Ectodermal cell (in vitro differentiated cells): Measurements from ENCODE around the gene LRMDA.
"Not testable (repeated sequence)": the region's sequence is repeated elsewhere in the genome, so short reads cannot be mapped to it uniquely, and the experiment has no call there.

Experiments used
- H3K27ac ChIP-seq: 2 replicates; pipeline ENCODE4 v1.7.0; 2013; ENCODE audit warnings: mild to moderate bottlenecking, low read depth, low read length; ENCODE audit not compliant: insufficient read depth, poor library complexity, severe bottlenecking
- H3K27me3 ChIP-seq: 2 replicates; pipeline ENCODE4 v1.7.0; 2013; ENCODE audit warnings: mild to moderate bottlenecking, low read length; ENCODE audit not compliant: insufficient read depth, control insufficient read depth, poor library complexity, severe bottlenecking
- H3K36me3 ChIP-seq: one replicate; pipeline ENCODE4 v1.7.0; 2013; ENCODE audit warnings: low read length; ENCODE audit not compliant: control insufficient read depth, insufficient read depth
- H3K4me1 ChIP-seq: one replicate; pipeline ENCODE4 v1.7.0; 2013; ENCODE audit warnings: low read length; ENCODE audit not compliant: control insufficient read depth, insufficient read depth
- H3K4me3 ChIP-seq: 2 replicates; pipeline ENCODE4 v1.7.0; 2013; ENCODE audit warnings: low read depth, low read length, control low read depth; ENCODE audit not compliant: insufficient read depth
- H3K9me3 ChIP-seq: 2 replicates; pipeline ENCODE4 v1.7.0; 2013; ENCODE audit warnings: mild to moderate bottlenecking, low read length, moderate library complexity; ENCODE audit not compliant: control insufficient read depth
- WGBS, 2 experiments: methylation state at CpG; one replicate each; pipeline ENCODE4 v1.1.7; 2013; ENCODE audit warnings: missing lambda C conversion rate in 2 of 2; 5-methylcytosine and 5-hydroxymethylcytosine counted together

LRMDA gene

GRCh38 chr10:75742355-75742754 lies 310.9 kb downstream of the LRMDA start:
- H3K4me3 ChIP-seq: no peak overlapping the region
- 93 to 100% methylated on average over 1 of the region's 1 CpG for WGBS, 2 experiments
- no peaks in the 10 kb centered on the region for H3K36me3 ChIP-seq
- no peaks in the 10 kb centered on the region for H3K9me3 ChIP-seq
- H3K27ac ChIP-seq: no peak overlapping the region
- no peaks in the 10 kb centered on the region for H3K27me3 ChIP-seq
- H3K4me1 ChIP-seq: no peaks in the 10 kb centered on the region

DNA sequence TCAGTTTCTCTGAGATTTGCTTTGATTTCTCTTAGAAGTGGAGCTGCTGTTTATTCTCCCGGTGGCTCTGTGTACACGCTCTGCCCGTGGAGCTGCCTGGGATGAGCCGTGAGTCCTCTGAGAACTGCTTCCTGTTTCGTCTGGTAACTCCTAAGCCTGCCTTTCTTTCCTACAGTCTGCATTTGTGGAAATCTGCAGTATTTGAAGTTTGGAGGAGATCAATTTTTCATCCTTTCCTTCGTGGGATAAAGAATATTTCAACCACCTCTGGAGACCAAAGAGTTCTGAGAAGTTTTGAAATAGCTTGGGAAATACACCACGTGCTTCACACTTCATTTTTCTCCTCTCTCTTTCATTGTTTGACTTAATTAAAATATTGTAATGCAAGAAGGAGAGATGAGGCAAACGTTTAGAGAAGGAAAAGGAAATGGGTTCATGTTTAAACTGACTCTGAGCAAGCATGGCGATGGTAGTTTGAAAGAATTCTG lies 311.9 kb downstream of the LRMDA start:
- no peaks in the 10 kb centered on the region for H3K9me3 ChIP-seq
- WGBS, 2 experiments: 81 to 83% methylated on average over 7 to 8 of the region's 9 CpGs
- no peak overlapping the region for H3K27ac ChIP-seq
- H3K27me3 ChIP-seq: no peaks in the 10 kb centered on the region
- no peak overlapping the region for H3K4me3 ChIP-seq
- H3K36me3 ChIP-seq: no peaks in the 10 kb centered on the region
- no peaks in the 10 kb centered on the region for H3K4me1 ChIP-seq

- no peak overlapping the region for H3K27ac ChIP-seq
- no peak overlapping the region for H3K4me3 ChIP-seq
- no peaks in the 10 kb centered on the region for H3K27me3 ChIP-seq
- no peaks in the 10 kb centered on the region for H3K9me3 ChIP-seq
- H3K4me1 ChIP-seq: no peaks in the 10 kb centered on the region
- H3K36me3 ChIP-seq: no peaks in the 10 kb centered on the region
These were observed 312.8 kb downstream of the LRMDA start for GRCh38 chr10:75744261-75744660.

DNA sequence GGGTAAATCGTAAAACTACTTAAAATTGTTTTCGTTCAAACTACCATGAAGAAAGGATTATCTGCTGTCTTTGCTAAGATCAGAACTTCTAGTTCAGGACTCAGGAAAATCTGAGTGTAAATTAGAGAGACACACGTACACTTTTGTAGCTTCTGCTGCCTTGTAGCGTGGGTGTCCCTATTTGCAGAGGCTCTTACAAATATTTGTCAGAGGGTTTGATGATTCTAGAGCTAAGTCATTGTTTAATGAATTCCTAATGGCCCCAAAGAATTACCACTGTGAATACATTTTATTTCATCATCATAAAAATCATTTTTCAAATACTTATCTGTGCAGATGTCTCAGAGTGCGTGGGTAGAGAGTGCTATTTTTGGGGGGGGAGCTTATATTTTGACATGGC lies 314.9 kb downstream of the LRMDA start:
- no peaks in the 10 kb centered on the region for H3K4me1 ChIP-seq
- WGBS, 2 experiments: 90 to 95% methylated on average over 5 of the region's 5 CpGs
- no peaks in the 10 kb centered on the region for H3K36me3 ChIP-seq
- no peak overlapping the region for H3K27ac ChIP-seq
- H3K4me3 ChIP-seq: no peak overlapping the region
- no peaks in the 10 kb centered on the region for H3K27me3 ChIP-seq
- H3K9me3 ChIP-seq: no peaks in the 10 kb centered on the region

GRCh38 chr10:75750093-75750875 lies 318.9 kb downstream of the LRMDA start:
- H3K9me3 ChIP-seq, H3K4me1 ChIP-seq, H3K4me3 ChIP-seq, H3K36me3 ChIP-seq, H3K27me3 ChIP-seq, H3K27ac ChIP-seq: not testable (repeated sequence)
- WGBS, 2 experiments: 96 to 98% methylated on average over 50 of the region's 50 CpGs

- no peaks in the 10 kb centered on the region for H3K4me1 ChIP-seq
- no peaks in the 10 kb centered on the region for H3K36me3 ChIP-seq
- no peaks in the 10 kb centered on the region for H3K27me3 ChIP-seq
- 93 to 97% methylated on average over 4 to 6 of the region's 6 CpGs for WGBS, 2 experiments
- no peak overlapping the region for H3K4me3 ChIP-seq
- H3K27ac ChIP-seq: no peak overlapping the region
- H3K9me3 ChIP-seq: no peaks in the 10 kb centered on the region
These were observed 319.8 kb downstream of the LRMDA start for GRCh38 chr10:75751232-75751631.

DNA sequence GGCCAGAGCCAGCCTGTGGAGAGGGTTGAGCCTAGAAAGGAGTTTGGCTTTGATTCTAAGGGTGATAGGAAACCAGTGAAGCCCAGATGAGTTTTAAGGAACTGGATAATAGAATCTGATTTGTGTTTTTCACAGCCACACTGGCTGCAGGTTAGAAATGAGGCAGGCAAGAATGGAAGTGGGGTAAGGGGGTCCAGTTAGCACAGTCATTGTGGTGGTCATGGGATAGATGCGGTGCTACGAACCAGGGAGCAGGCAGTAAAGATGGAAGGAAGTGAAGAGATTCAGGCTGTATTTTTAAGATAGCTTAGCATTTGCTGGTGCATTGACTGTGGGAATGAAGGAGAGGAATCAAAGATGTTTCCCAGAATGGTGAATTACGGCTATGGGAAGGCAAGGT lies 322.2 kb downstream of the LRMDA start:
- Histone ChIP-seq H3K4me1 (no peaks in the 10 kb centered on the region), H3K9me3 (no peaks in the 10 kb centered on the region), H3K4me3 (no peak overlapping the region), H3K36me3 (no peaks in the 10 kb centered on the region), H3K27ac (no peak overlapping the region), H3K27me3 (no peaks in the 10 kb centered on the region)
- 93 to 96% methylated on average over 3 of the region's 3 CpGs for WGBS, 2 experiments

DNA sequence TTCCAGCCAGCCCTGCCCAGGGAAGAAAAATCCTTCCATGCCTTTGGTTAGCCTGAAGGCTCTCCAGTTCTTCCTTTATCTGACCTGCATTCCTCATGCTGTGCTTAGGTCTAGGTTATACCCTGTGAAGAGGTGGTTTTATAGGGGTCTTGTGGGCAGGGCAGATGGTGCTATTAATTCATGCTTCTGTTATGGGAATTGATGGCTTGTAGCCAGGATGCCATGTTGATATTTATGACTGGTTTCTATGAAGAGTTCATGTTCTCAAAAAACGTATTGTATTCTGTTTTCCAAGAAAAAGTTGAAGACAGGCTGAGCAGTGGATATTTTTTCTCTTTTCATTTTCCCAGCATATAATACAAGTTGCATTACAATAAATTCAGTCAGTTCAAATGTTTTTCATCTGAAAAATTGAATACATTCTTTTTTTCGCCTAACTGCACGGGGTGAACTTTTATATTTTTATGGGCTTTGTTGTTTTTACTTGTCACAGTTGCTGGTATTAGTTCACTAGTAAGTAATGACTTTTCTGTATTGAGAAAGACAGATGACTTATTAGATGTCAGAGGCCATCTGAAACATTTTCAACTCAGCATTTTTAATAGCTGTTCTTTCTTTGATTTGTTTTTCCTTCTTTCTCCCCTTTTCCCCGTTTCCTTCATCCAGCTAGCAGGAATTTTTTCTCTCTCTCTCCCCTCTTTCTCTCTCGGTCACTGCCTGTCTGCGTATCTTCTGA lies 322.8 kb downstream of the LRMDA start:
- H3K9me3 ChIP-seq: no peaks in the 10 kb centered on the region
- 88 to 89% methylated on average over 6 of the region's 6 CpGs for WGBS, 2 experiments
- H3K4me1 ChIP-seq: no peaks in the 10 kb centered on the region
- H3K4me3 ChIP-seq: no peak overlapping the region
- no peak overlapping the region for H3K27ac ChIP-seq
- no peaks in the 10 kb centered on the region for H3K27me3 ChIP-seq
- no peaks in the 10 kb centered on the region for H3K36me3 ChIP-seq

DNA sequence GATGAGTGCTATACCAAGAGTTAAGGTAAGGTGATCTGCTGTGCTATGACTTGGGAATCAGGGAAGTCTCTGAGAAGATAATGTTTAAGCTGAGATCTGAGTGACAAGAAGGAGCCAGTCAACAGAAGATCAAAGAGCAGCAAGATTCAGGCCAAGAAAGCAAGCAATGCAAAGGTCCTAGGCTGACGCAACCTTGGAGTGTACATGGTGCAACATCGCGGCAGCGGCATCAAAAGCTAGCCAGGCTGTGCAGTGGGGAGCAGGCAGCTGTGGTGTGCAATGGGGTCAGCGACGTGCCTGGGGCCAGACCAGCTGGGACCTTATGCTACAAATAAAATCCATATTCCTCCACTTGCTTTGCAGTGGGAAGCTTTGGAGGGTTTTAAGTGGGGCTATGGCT lies 324.1 kb downstream of the LRMDA start:
- no peaks in the 10 kb centered on the region for H3K36me3 ChIP-seq
- no peak overlapping the region for H3K4me3 ChIP-seq
- H3K27me3 ChIP-seq: no peaks in the 10 kb centered on the region
- 92 to 97% methylated on average over 6 of the region's 6 CpGs for WGBS, 2 experiments
- no peak overlapping the region for H3K27ac ChIP-seq
- no peaks in the 10 kb centered on the region for H3K4me1 ChIP-seq
- H3K9me3 ChIP-seq: no peaks in the 10 kb centered on the region

- H3K9me3 ChIP-seq: no peaks in the 10 kb centered on the region
- H3K27me3 ChIP-seq: no peaks in the 10 kb centered on the region
- H3K36me3 ChIP-seq: no peaks in the 10 kb centered on the region
- H3K4me3 ChIP-seq: no peak overlapping the region
- WGBS, 2 experiments: 92 to 95% methylated on average over 1 to 2 of the region's 2 CpGs
- peaks cover 22% of the 10 kb centered on the region for H3K4me1 ChIP-seq
- H3K27ac ChIP-seq: no peak overlapping the region
These were observed 329.9 kb downstream of the LRMDA start for GRCh38 chr10:75761289-75761688.
